ENCODE data around the gene RNF220.

DNA sequence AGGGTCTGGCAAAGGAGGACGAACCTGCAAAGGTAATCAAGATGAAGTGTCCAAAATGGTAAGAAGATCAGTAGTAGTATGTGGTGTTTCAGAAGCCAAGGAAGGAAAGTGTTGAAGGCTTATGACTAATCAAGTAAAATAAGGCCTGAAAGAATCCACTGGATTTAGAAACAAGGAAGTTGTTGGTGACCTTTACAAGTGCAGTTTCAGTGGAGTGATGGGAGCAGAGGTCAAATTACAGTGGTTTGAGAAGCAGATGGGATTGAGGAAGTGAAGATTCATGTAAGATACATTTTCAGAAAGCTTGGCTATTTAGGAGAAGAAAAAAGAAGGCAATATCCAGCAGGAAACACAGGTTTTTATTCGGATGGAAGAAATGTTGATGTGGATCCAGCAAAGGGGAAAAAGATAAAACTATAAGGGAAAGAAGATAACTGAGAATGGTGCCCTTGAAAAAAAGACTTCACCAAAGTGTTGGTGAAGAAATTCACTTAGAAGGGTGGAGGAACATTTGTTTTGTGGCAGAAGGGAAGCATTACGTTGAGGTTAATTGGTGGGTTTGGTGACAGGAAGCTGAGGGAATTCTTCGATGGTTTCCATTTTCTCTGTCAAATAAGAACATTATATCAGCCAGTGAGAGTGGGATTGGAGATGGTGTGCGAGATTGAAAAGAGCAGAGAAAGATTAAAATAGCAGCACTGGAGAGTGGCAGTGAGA, 271.6 kb downstream of the RNF220 start:
- no peak for TF ChIP-seq EZH2 (IDR thresholded peaks at IDR 0.05)
- TF ChIP-seq POLR2AphosphoS5 (IDR thresholded peaks at IDR 0.05; ENCODE audit: borderline replicate concordance, low read depth, low read length): no peak
- TF ChIP-seq FOXP2 (optimal IDR thresholded peaks at IDR 0.05; ENCODE audit: control extremely low read depth, extremely low read length, insufficient read depth): no peak

All from SK-N-MC (cell line).